ENCODE data around the gene ABHD2.

Gene ABHD2

GRCh38 chr15:89121414-89121813 lies 33.2 kb downstream of the ABHD2 start:
- Histone ChIP-seq H3K4me3 (ENCODE audit: low read depth, low read length) (no peak overlapping the region), H3K36me3 (ENCODE audit: control insufficient read depth in 2 of 2, insufficient read depth in 1 of 2, low read length in 2 of 2) (peaks cover 14 to 34% of the 10 kb centered on the region in 2 experiments), H3K4me1 (ENCODE audit: control insufficient read depth, insufficient read depth, low read length) (peaks cover 5% of the 10 kb centered on the region), H3K9me3 (ENCODE audit: control insufficient read depth, insufficient read depth, low read depth, low read length) (no peaks in the 10 kb centered on the region), H3K27ac (ENCODE audit: extremely low read depth, low read depth, low read length) (no peak overlapping the region)
- ChIA-PET POLR2A (no interaction called here), CTCF (interaction anchor here (1.3 to 3.6 kb wide), 4 partner anchors 8 to 64 kb away, joined by 3 to 40 read pairs (median 10); no protein-coding TSS in a partner anchor)
- TF ChIP-seq ZNF645 (tag by site-specific recombination; IDR thresholded peaks at IDR 0.05), result no peak
- no peak for TF ChIP-seq ZNF707 (tag by site-specific recombination; IDR thresholded peaks at IDR 0.05)
- no peak for TF ChIP-seq ZBTB49 (tag by site-specific recombination; IDR thresholded peaks at IDR 0.05; ENCODE audit: low read depth)
- TF ChIP-seq INSM2 (tag by site-specific recombination; IDR thresholded peaks at IDR 0.05), result no peak
- no peak for TF ChIP-seq YY2 (tag by site-specific recombination; IDR thresholded peaks at IDR 0.05)
- no peak for TF ChIP-seq ZNF433 (tag by site-specific recombination; IDR thresholded peaks at IDR 0.05; ENCODE audit: low read depth)
- no peak for TF ChIP-seq ZNF26 (tag by site-specific recombination; IDR thresholded peaks at IDR 0.05)
- TF ChIP-seq RBAK (tag by site-specific recombination; IDR thresholded peaks at IDR 0.05), result no peak
- TF ChIP-seq ZNF791 (tag by site-specific recombination; IDR thresholded peaks at IDR 0.05), result no peak

- no peak overlapping the region for H3K27ac ChIP-seq (ENCODE audit: extremely low read depth, low read depth, low read length)
- CTCF ChIA-PET, result interaction anchor here (1.8 to 2.9 kb wide), 2 partner anchors 56 to 65 kb away, joined by 5 to 9 read pairs; no protein-coding TSS in a partner anchor
- no peak overlapping the region for H3K4me3 ChIP-seq (ENCODE audit: low read depth, low read length)
- H3K4me1 ChIP-seq (ENCODE audit: control insufficient read depth, insufficient read depth, low read length), result peaks cover 5% of the 10 kb centered on the region
- POLR2A ChIA-PET, result no interaction called here
- no peak for TF ChIP-seq ZNF146 (tag by site-specific recombination; IDR thresholded peaks at IDR 0.05)
- no peak for TF ChIP-seq ZNF138 (tag by site-specific recombination; IDR thresholded peaks at IDR 0.05; ENCODE audit: borderline replicate concordance)
- TF ChIP-seq ZSCAN16 (tag by site-specific recombination; IDR thresholded peaks at IDR 0.05), result no peak
- no peak for TF ChIP-seq INSM2 (tag by site-specific recombination; IDR thresholded peaks at IDR 0.05)
- no peak for TF ChIP-seq ZNF324 (tag by site-specific recombination; IDR thresholded peaks at IDR 0.05)
- no peak for TF ChIP-seq ZNF341 (tag by site-specific recombination; IDR thresholded peaks at IDR 0.05; ENCODE audit: low read depth)
- no peak for TF ChIP-seq ZNF426 (tag by site-specific recombination; IDR thresholded peaks at IDR 0.05)
- no peak for TF ChIP-seq BCL11B (tag by site-specific recombination; IDR thresholded peaks at IDR 0.05; ENCODE audit: low read depth)
- TF ChIP-seq ZNF114 (tag by site-specific recombination; IDR thresholded peaks at IDR 0.05), result no peak
- TF ChIP-seq ZNF335 (tag by site-specific recombination; conservative IDR thresholded peaks at IDR 0.05), result no peak
- TF ChIP-seq ZBTB11 (tag by site-specific recombination; conservative IDR thresholded peaks at IDR 0.05; ENCODE audit: low read depth), result no peak
- TF ChIP-seq ZNF302 (tag by site-specific recombination; IDR thresholded peaks at IDR 0.05; ENCODE audit: low read depth), result no peak
- TF ChIP-seq ZNF76 (tag by site-specific recombination; IDR thresholded peaks at IDR 0.05; ENCODE audit: borderline replicate concordance, low read depth), result no peak
- no peak for TF ChIP-seq ZNF626 (tag by site-specific recombination; IDR thresholded peaks at IDR 0.05)
- no peak for TF ChIP-seq ZNF10 (tag by site-specific recombination; IDR thresholded peaks at IDR 0.05)
- peaks cover 14 to 25% of the 10 kb centered on the region in 2 experiments for H3K36me3 ChIP-seq (ENCODE audit: control insufficient read depth in 2 of 2, insufficient read depth in 1 of 2, low read length in 2 of 2)
- no peaks in the 10 kb centered on the region for H3K9me3 ChIP-seq (ENCODE audit: control insufficient read depth, insufficient read depth, low read depth, low read length)
Measured at GRCh38 chr15:89122505-89123180, 34.4 kb downstream of the ABHD2 start.

All from HEK293 (cell line).